Midbrain (tissue), 1 donor: ENCODE results near the gene ENOX1.

ENCODE experiments used
- DNase-seq: peaks from one replicate; lab custom pipeline; 2025; lab: John Stamatoyannopoulos, UW

The ENOX1 gene

DNA sequence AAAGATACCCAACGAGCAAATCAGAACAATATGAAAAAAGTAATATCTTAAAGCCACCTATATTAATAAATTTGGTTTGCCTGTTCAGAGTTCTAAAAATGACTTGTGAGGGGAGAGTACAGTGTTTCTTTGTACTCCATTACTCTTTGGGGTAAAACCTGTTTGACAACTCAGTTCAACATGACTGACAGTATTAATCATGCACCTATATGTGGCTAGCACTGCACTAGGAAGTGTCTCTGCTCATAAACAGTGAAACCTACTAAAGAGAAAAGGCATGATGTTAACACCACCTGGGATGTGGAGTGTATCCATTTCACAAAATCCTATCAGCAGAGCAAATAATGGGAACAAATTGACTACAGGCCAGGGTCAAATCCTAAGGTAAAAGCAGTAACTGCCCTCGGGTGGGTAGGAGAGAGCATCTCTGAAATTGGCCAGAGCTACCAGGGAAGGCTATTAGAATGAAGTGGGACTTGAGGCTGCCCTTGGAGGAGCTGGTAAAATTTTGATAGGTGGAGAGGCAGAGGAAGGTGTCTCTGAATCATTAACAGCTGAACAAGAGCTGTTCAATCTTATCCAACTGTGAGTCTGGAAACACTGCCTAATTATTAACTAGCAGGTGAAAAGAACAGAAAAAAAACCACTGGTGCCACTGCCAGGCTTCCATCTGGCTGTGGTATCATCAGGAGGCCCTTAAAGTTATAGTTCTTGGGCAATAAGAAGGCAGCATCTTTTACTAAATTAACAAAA lies 398.3 kb downstream of the ENOX1 start:
- no peak for DNase-seq

GRCh38 chr13:43387880-43388279 lies 398.9 kb downstream of the ENOX1 start:
- DNase-seq = no peak

GRCh38 chr13:43383498-43384165 lies 403.1 kb downstream of the ENOX1 start:
- DNase-seq = no peak

- no peak for DNase-seq
These were observed 407.0 kb downstream of the ENOX1 start for GRCh38 chr13:43379738-43380137.

GRCh38 chr13:43377973-43378372 lies 408.8 kb downstream of the ENOX1 start:
- no peak for DNase-seq

DNA sequence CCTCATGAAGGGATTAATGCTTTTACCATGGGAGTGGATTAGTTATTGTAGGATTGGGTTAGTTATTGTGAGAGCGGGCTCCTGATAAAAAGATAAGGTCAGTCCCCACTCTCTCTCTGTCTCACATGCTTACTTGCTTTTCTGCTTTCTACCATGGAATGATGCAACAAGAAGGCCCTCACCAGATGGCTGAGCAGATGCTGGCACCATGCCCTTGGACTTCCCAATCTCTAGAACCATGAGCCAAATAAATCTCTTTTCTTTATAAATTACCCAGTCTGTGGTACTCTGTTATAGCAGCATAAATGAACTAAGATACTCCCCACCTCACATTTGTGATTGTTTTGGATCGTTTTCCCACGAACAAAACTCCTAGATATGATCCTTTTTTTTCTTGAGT lies 409.6 kb downstream of the ENOX1 start:
- no peak for DNase-seq

GRCh38 chr13:43376596-43376995 lies 410.2 kb downstream of the ENOX1 start:
- DNase-seq = no peak

GRCh38 chr13:43375797-43376465 lies 410.8 kb downstream of the ENOX1 start:
- DNase-seq = no peak

- DNase-seq = no peak
These were observed 412.2 kb downstream of the ENOX1 start for GRCh38 chr13:43374621-43375020.

DNA sequence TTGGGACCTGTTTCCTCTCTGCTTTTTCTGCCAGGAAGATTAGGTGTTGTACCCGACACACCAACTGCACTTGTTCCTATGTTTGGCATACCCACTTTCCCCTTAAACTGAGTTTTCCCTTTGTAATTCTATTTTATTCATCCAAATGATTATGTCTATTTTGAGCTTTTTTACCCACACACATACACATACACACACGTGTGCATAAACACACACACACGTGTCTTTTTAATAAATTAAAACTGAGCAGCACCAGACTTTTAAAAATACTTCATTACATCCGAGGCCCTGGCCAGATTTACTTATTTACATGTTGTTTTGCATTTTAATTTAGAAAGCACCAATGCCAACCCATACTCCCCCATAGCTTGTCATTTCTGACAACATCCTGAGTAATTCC lies 413.4 kb downstream of the ENOX1 start:
- DNase-seq = no peak

- DNase-seq = no peak
These were observed 415.9 kb downstream of the ENOX1 start for GRCh38 chr13:43370842-43371241.

DNA sequence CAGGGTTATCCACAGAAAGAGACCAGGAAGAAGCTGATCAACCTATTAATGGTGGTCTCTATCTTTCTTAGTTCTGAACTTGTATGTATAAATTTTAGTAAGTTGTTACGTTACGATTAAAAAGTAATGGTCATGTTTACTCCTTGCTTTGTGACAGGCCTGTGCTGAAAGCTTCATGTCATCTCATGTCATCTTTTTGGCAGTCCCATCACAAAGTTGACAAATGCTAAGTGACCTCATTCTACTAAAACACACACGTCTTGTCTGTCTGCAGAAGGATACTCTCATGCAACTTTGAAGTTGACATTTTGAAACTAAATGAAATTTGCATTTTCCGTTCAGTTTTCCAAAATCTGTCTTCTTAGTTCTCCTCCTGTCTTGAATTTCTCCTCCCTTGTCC lies 417.5 kb downstream of the ENOX1 start:
- no peak for DNase-seq

DNA sequence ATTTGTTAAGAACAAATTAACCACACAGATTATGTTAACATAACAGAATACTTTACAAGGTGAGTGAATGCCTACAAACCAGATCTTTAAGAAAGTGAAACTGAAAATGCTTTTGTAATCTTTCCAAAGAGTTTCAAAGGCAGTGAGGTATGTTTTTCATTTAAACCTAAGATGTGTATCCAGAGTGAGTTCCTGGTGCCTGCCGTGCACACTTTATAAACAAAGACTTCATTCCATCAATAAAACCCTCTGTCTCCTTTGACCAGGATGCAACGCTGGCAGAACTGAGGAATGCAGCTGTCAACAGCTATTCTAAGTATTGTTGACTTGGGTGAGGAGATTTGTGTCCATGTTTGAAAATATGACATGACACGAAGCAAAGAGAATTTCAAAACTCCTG lies 418.8 kb downstream of the ENOX1 start:
- DNase-seq = no peak

DNA sequence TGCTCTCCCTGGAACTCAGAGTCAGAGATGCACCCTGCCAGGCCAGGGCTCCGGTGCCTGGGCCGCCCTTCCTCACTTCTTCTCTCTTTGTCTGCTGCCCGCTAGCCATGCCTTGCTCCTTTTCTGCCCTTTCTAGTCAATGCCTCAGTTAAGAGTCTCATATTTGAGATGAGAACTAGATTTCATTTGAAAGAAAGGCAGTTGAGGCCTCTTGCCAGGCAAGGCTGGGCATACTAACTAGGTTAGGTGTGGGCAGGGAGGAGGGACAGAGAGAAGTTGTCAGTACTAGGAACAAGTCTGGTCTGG lies 421.8 kb downstream of the ENOX1 start:
- no peak for DNase-seq

DNA sequence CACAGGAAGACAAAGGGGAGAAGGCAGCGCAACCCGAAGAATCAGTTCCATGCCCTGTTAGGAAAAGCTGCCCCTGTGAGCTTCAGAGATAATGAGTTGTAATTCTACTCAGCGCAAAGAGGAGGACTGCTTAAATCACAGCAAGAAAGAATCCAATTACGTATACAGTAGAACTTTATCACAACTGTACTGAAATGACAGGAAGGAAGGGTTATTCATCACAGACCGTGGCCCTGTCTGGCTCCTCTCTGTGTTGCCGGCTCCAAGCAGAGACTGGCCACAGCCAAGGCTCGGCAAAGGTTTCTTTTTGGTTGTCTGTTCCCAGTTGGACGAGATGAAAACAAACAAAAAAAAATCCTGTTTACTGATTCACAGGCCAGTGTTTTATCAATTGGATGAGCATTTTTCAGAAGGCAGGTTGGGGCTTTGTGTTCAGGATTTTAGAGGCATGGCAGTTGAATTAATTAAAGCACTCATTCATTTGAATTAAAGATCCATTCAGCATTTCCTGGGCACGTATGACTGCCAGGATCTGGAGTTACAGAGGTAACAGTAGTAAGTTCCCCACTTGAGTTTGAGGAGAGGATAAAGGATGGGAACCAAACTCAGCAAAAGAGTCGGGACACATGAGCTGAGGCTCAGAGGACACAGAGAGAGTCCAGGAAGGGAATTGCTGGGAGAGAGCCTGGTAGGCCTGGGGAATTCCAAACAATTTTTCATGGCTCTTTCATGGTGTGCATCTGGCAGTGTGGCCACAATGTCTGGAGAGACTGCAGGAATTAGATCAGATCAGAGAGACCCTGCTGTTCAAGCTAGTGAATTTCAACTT lies 422.3 kb downstream of the ENOX1 start:
- DNase-seq = peak; percentile 51

- peak; percentile 39 for DNase-seq
These were observed 423.4 kb downstream of the ENOX1 start for GRCh38 chr13:43363156-43363953.

DNA sequence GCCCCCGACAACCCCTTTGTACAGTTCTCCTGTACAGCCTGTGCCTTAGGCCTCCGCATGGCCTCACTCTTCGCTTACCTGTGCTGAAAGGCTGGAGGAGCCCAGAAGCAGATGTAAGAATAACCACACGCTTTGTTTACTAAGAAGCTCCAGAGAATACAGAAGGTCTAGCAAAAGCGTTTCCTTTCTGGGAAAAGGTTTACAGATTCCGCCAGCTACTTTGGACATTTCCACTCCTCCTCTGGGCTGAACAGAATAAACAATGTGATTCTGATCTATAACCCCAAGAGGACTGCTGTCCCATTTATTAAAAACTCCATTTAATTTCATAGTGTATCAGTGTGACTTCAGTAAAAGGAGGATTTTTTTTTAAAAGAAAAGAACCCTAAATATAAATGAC lies 424.2 kb downstream of the ENOX1 start:
- no peak for DNase-seq

GRCh38 chr13:43360892-43361610 lies 425.7 kb downstream of the ENOX1 start:
- DNase-seq = no peak

- no peak for DNase-seq
These were observed 426.6 kb downstream of the ENOX1 start for GRCh38 chr13:43360171-43360570.

DNA sequence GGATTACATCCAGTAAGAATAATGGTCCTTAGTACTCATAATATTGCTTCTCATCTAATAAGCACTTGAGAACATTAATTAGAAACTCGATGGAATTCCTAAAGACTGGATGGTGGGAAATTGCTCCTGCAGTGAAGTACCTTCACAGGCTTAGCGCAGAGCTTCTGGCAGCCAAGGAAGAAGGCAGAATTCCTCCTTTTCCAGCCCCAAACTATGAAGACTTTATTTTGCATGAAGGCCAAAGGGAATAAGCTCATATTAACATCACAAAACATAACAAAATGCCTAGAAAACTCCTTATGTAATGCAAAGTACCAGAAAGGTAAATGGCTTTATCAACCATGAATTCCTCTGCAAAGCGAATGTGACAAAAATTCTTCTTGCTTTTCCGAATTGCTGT lies 427.2 kb downstream of the ENOX1 start:
- DNase-seq = no peak

- DNase-seq = no peak
These were observed 429.2 kb downstream of the ENOX1 start for GRCh38 chr13:43357564-43357963.
